NCI-H460 (cell line): ENCODE data around the gene PDF. TPM values are rescaled to one million over a fixed set of nuclear protein-coding genes. Genes with fewer than 3 reads are reported as not detected.
"Not testable (repeated sequence)": the region's sequence is repeated elsewhere in the genome, so short reads cannot be mapped to it uniquely, and the experiment has no call there.

ENCODE experiments used
- DNase-seq: peaks from one replicate; pipeline ENCODE4 v3.0.0-alpha.2; 2016; ENCODE audit warnings: low read depth; ENCODE audit errors: extremely low read depth
- polyA plus RNA-seq: library from polyadenylated mRNA; depleted of rRNA; stranded (reverse); fragments of >200 nt; gene quantifications from 2 replicates; pipeline ENCODE4 v1.2.3, GENCODE V29; 2014; cell fraction: nucleus; rRNA removed
- total RNA-seq: library from RNA; depleted of rRNA; stranded (reverse); fragments of >200 nt; shearing (Covaris generic); gene quantifications from 2 replicates; pipeline ENCODE4 v1.2.3, GENCODE V29; 2014; rRNA removed

PDF gene, protein sequence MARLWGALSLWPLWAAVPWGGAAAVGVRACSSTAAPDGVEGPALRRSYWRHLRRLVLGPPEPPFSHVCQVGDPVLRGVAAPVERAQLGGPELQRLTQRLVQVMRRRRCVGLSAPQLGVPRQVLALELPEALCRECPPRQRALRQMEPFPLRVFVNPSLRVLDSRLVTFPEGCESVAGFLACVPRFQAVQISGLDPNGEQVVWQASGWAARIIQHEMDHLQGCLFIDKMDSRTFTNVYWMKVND
- 10.1 and 13.5 TPM in 2 replicates for total RNA-seq
- polyA plus RNA-seq = 44.6 and 46.1 TPM in 2 replicates

DNA sequence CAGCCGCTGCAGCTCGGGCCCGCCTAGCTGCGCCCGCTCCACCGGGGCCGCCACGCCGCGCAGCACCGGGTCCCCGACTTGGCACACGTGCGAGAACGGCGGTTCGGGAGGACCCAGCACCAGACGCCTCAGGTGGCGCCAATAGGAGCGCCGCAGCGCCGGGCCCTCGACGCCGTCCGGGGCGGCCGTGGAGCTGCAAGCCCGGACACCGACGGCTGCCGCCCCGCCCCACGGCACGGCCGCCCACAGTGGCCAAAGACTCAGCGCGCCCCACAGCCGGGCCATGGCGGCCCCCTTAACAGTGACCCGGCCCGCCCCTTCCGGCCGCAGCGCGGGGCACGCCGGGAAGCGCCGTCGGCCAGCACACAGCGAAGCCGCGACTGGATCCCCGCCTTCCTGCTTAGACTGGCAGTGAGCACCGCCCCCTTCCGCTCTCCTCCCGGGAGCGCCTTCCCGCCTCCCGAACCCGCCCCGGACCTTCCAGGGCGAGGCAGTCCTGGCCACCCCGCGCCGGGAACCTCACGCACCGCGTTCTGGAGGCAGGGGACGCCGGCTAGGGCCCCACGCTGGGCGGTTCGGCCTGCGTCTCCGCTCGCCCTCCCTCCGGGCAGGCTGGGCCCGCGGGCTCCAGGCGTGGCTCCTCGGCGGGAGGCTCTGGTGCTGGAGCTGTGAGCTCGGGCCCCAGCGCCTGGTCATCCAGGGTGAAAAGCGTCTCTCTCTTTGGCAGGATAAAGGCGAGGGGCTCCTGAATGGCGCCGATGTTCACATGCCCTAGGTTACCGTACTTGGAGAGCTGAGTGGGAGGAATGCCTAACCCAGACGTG is at the start of gene PDF:
Gene PDF (minus strand): TSS at position 303 of the 824 bp plus-strand sequence. CDS start 18 bp downstream, at position 285.
- peak; percentile 81 for DNase-seq

DNA sequence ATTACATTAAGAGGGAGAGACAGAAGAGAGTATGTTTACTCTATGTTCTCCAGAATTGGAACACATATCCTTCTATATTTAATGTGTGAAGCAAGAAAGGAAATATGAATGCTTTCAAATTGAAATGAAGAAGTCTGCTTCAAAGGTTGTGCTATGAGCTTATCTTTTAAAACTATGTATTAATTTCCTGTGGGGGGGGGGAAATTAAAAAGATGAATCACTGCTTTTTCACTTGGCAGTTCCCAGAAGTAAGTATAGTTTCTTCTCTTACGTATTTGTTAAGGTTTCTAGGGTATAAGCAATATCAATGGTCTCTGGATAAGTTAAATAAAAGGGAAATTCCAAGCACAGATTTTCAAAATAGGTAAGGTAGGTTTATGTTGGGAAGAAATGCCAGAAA is 48.4 kb upstream of the PDF start:
- no peak for DNase-seq

DNA sequence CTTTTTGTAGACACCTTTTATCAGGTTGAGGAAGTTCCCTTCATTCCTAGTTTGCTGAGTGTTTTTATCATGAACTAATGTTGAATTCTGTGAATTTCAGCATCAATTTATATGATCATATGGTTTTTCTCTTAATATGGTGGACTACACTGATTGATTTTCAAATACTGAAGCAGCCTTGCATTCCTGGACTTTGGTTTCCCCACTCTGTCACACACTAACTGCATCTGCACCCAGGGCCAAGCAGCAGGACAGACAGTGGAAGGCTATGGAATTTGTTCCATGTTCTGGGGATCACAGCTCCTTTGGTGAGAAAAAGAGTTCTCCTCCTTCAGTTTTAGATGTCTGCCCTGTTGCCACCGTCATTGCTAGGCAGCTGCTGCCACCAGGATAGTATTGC is 47.6 kb upstream of the PDF start:
- no peak for DNase-seq

DNA sequence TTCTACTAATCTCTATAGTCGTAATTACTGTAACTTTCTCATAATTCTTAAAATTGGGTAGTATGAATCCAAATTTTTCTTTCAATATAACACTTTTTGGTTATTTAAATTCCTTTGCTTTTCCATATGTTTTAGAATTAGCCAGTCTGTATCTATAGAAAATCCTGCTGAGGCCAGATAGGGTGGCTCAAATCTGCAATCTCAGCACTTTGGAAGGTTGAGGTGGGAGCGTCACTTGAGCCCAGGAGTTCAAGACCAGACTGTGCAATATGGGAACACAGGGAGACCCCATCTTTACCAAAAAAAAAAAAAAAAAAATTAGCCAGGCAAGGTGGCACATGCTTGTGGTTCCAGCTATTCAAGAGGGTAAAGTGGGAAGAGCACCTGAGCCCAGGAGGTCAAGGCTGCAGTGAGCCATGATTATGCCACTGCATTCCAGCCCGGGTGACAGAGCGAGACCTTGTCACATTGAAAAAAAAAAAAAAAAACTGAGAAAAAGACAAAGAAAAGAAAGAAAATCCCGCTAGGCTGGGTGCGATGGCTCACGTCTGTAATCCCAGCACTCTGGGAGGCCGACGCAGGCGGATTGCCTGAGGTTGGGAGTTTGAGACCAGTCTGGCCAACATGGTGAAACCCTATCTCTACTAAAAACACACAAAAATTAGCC is 46.1 kb upstream of the PDF start:
- DNase-seq = no peak

DNA sequence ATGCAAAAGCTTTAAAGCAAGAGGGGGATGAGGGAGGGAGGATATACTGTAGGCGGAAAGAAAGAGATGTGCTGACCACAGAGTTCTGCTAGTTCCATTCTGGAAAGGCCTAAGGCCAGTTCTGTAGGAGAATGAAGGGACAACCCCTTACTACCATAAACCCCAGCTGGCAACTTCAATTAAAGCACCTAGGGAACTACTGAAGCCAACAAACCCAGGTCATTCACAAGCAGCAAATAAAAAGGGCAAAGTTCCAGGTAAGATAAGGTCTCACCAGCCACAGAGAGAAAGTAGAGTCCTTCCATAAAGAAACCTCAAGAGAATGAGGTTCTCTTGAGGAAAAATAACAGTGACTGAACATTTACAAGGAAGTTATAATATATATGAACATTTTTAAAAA is 42.6 kb upstream of the PDF start:
- no peak for DNase-seq

DNA sequence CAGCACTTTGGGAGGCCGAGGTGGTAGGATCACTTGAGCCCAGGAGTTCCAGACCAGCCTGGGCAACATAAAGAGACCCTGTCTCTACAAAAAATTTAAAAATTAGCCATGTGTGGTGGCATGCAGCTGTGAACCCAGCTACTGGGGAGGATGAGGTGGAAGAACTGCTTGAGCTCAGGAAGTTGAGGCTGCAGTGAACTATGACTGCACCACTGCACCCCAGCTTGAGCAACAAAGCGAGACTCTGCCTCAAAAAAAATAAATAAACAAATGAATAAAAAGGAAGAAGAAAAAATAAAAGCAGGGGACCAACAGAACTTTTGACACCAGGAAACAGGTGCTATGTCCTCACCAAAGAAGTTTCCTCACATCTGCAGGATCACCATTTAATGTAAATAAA is 41.2 kb upstream of the PDF start:
- no peak for DNase-seq

DNA sequence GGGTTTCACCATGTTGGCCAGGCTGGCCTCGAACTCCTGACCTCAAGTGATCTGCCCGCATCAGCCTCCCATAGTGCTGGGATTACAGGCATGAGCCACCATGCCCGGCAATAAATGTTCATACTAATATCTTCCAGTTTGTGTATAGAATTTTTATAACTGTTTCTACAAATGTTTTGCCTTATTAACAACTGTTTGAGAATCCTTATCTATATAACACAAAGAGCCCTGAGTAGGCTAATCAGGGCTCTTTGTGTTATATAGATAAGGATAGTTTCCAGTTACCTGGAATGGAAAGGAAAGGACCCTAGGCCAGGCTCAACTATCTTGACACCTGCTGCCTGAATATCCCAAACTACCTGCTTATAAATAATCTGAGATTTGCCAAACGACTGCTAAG is 38.5 kb upstream of the PDF start:
- DNase-seq = no peak

DNA sequence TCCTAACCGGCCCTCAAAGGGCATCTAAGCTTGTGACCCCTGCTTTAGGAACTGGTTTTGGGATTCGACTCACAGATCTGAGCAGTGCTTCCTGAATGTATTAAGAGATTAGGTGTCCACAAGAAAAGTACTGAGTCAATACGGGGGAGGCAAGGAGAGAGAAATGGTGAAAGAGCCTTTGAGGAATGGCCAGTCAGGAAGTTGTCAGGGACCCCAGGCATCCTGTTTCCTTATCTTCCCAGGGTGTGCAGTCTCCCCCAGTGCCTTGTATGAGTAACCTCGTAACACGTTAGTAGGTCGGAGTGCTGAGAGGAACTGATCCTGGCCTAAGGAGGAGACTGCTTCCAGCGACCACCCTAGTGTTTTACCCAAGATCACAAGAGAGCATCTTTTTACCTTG is 37.6 kb upstream of the PDF start:
- DNase-seq = no peak

DNA sequence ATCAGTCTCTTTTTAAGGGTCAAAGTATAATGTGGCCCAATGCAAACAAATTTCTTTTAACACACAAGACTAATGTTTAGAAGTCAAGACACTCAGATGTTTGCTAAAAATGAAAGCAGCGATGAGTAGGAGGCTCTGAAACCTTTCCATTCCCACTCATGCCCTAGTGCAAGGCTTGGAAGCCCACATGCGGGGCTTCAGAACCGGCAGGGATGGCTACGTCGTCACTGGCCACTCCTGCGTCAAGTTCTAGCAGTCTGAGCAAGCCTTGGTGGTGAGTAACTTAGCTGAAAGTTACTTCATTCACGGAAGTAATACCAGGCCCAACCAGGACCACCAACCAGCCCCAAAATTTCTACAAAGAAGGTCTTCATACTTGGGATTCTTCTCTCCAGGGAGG is 36.0 kb upstream of the PDF start:
- DNase-seq = no peak

DNA sequence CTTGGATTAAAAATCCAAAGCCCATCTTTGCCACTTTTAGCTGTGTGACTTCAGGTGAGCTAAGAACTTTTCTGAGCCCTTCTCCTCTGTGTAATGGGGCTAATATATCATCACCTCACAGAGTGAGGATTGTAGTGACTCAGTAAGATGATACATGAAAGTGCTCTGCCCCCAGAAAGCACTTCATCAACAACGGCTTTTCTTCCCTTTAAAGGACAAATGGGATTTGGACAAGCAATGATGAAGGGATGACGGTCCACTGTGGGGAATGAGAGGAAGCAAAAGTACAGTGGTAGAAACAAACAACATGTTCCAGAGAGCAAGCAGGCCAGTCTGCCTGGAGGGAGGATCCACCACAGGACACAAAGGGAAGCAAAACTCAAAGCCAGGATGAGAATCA is 35.5 kb upstream of the PDF start:
- no peak for DNase-seq

DNA sequence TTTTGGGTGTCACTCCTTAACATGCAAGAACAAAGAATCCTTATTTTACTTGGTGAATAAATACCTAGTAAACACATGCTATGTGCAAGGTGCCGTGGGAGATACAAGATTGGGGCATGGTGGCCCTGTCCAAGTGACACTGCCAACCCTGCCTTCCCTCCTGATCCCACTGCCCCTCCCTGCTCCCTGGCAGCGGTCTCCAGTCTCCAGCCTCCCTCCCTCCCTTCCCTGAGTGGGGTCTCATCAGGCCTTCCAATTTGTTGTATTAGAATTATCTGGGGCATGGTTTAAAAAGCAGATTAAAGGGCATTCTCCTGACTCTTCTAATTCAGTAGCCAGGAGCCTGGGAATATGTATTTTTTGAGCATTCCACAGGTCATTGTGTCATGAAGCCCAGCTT is 33.7 kb upstream of the PDF start:
- DNase-seq = no peak

DNA sequence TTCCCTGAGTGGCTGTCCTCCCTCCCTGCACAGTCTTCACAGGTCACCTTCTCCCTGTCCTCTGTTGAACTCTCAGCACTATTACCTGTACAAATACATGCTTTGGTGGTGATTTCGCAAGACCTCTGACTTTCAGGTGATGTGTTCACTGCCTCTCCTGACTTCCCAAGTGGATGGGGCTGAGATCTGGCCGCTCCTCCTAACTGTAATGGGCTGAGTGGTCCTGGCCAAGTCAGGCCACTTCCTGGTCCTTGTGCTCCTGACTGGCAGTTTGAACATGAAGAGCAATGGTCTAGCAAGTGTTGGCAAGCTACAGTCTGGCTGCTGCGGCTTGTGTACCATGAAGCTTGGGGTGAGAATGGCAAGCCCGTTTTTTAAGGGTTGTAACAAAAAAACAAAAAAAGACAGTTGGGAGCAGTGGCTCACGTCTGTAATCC is 32.9 kb upstream of the PDF start:
- no peak for DNase-seq

DNA sequence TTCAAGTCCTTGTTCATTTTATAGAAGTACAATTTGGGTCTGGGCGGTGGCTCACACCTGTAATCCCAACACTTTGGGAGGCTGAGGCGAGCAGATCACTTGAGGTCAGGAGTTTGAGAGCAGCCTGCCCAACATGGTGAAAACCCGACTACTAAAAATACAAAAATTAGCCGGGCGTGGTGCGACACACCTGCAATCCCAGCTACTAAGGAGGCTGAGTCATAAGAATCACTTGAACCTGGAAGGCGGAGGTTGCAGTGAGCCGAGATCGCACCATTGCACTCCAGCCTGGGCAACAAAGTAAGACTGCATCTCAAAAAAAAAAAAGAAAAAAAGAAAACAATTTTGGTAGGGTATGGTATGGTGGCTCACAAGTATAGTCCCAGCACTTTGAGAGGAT is 29.7 kb upstream of the PDF start:
- DNase-seq = not testable (repeated sequence)

DNA sequence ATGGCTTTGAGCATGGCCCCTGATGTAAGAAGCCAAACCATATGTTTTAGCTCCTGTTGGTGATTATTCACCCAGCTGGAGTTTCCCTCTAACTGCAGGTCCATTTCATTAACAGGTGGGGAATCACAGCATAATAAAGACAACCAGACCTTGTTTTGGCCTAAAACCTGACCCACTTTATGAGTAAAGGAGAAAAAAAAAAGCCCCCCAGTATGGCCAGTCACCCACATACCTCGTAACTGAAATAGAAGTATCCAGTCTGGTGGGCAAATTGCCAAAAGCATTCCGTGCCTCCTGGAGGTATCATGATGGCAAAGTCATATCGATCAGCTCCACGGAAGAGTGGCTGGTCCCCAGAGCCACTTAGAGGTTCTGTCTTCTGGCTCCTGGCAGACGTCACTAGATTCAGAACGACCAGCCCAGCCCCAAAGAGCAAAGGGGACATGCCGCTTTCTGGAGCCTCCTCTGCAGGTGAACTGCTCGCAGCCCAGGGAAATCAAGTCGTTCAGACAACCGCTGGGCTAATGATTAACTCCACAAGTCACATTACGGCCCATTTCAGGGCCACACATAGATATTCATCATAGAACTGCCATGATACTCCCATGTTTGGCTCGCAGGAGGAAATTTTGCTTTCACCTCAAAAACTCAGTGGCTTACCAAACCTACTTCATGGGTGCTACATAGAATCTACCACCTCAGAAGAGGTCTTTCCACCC is 21.1 kb upstream of the PDF start, which contains the start of gene TMED6:
Gene TMED6 (minus strand): TSS at position 478 of the 719 bp plus-strand sequence. CDS start 33 bp downstream, at position 445.
- no peak for DNase-seq

DNA sequence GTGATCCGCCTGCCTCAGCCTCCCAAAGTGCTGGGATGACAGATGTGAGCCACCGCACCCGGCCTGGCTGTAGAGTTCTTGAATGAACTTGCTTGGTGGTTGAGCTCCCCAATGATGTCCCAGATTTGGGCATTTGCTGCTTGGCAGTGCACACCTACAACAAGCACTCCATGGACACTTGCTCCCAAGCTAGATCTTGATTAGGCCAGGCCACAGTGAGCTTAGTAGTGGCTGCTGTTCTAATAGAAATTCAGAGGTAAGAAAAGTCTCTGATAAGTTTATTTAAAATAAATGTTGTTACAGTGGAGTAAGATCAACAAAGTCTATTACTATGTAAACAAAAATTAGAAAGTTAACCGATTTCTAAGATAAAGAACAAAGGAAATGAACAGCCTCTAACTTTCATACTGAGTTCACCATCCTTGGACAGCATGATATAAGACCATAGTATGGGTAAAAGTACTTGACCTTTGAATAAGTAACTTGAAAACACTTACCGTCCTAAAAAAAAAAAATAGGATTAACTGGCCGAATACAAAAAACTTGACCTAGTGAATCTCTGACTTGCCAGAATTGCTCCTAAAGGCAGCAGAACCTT is 20.2 kb upstream of the PDF start:
- no peak for DNase-seq

DNA sequence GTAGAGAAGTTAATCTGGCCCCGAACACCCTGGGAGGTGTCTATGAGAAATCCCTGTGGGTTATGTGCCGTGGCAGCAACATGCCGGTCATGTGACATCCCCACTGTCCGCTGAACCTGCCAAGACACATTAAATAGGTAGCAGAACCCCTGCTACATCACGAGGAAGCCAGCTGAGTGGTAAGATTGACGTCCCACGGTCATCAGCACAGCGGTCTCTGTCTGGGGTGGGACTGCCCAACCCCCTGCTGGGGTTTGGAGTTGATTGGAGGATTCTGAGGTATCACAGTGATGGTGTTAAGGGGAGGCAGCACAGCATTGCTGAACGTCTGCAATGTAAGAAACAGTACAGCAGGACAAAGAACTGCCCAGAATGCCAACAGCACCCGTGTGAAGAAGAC is 19.1 kb upstream of the PDF start:
- DNase-seq = no peak

DNA sequence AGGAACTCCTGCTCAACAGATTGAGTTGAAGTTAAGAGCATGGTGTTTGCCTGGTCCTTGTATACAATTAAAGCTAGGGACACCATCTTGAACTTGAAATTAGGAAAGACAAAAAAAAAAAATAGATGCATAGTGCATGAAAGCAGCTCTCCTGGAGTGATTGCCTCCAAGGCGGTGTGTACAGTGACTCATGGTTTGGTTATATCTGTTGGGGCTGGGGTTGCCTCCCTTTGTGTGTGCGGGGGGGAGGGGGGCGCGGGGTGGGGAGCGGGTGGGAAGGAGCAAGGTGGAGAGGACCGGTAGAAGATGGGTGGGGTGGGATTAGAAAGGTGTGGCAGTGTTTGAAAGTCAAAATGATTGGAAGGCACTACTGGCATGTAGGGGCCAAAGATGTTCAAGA is 17.8 kb upstream of the PDF start:
- no peak for DNase-seq

DNA sequence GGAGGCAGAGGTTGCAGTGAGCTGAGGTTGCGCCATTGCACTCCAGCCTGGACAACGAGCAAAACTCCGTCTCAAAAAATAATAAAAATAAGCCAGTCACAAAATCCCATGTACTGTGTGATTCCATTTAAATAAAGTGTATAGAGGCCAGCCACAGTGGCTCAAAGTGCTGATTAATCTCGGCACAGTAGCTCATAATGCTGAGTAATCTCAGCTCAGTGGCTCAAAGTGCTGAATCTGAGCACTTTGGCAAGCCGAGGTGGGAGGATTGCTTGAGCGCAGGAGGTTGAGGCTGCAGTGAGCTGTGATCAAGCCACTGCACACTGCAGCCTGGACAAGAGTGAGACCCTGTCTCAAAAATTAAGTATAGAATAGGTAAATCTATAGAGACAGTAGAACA is 16.3 kb upstream of the PDF start:
- no peak for DNase-seq

DNA sequence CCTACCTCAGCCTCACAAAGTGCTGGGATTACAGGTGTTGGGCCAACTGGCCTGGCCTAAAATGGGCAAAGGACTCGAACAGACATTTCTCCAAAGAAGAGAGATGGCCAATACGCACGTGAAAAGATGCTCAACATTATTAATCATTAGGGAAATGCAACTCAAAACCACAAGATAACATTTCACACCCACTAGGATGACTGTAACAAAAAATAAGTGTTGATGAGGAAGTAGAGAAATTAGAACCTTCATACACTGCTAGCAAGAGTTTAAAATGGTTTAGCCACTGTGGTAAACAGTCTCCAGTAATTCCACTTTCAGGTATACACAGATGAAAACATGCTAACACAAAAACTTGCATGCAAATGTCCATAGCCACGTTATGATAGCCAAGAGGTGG is 15.5 kb upstream of the PDF start:
- DNase-seq = no peak

DNA sequence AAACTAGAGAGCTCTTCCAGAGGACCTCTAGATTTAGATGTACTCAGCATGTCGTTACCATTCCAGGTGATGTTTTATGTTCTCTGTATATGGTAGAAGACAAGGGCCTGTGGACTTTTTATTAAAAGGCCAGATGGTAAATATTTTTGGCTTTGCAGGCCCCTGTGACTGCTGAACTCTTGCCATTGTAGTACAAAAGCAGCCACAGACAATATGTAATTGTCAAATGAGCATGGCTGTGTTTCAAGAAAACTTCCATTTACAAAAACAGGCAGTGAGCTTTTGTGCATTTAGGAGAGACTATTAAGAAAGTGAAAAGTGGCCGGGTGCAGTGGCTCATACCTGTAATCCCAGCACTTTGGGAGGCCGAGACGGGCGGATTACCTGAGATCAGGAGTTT is 13.8 kb upstream of the PDF start:
- DNase-seq = no peak
